HepG2 (cell line): Measurements from ENCODE around the gene CACNG4. TPM values are rescaled to one million over a fixed set of nuclear protein-coding genes. Genes with fewer than 3 reads are reported as not detected.

ENCODE experiments used
- ATAC-seq: fragments of 200-7000 bp; cut with Tn5 transposase; 3 replicates; pipeline ENCODE4 v1.9.1; 2020; ENCODE audit warnings: mild to moderate bottlenecking, moderate library complexity
- BruUV-seq: library from RNA; stranded (reverse); fragments of 400-500 nt; replicated peaks from 2 replicates; lab custom pipeline; 2021; lab: Mats Ljungman, UMichigan
- CTCF ChIA-PET: fragments of 300-600 bp; formaldehyde crosslinking; extraction: SDS; loops from one replicate; lab custom pipeline; 2021; ENCODE audit warnings: low total read pairs, inconsistent platforms, low intra/inter-chr PET ratio; lab: Yijun Ruan, JAX
- POLR2A ChIA-PET: fragments of 350-600 bp; sonication (Branson Sonifier 250); formaldehyde crosslinking; loops from one replicate; lab custom pipeline; 2020; ENCODE audit warnings: antibody characterized with exemption, inconsistent platforms; lab: Yijun Ruan, JAX
- DNase-seq: peaks from one replicate; pipeline ENCODE4 v3.0.0-alpha.2; 2015; ENCODE audit warnings: low spot score
- FAIRE-seq: peaks from 3 replicates; lab custom pipeline; 2011; peaks lifted over from hg19 to GRCh38; lab: Jason Lieb, UNC
- H2AFZ ChIP-seq: one replicate; pipeline ENCODE4 v1.6.1; 2011; ENCODE audit warnings: low read length, inconsistent platforms
- H3K27ac ChIP-seq: fragments of 300-600 bp; 3 replicates; pipeline ENCODE4 v1.8.0; 2011; ENCODE audit warnings: mixed run types, mild to moderate bottlenecking, mixed read lengths, low read length, inconsistent platforms; ENCODE audit not compliant: insufficient read depth; ENCODE audit errors: extremely low read length
- H3K27me3 ChIP-seq, 2 experiments: fragments of 200-600 bp in 1 of 2; 2 replicates in 1 of 2; 3 replicates in 1 of 2; pipeline versions ENCODE4 v1.6.0 to v1.8.0; 2011; ENCODE audit warnings: low read length in 2 of 2, mild to moderate bottlenecking in 2 of 2, moderate library complexity in 2 of 2, inconsistent platforms in 1 of 2; ENCODE audit not compliant: insufficient read depth in 2 of 2, control insufficient read depth in 1 of 2
- H3K36me3 ChIP-seq, 2 experiments: fragments of 200-600 bp in 1 of 2; replicated peaks in 1 of 2; 2 replicates in 1 of 2; 3 replicates in 1 of 2; pipeline versions ENCODE4 v1.5.1 to v1.8.0; 2011; ENCODE audit warnings: low read length in 2 of 2, inconsistent platforms in 1 of 2; ENCODE audit not compliant: insufficient read depth in 2 of 2, control insufficient read depth in 1 of 2
- H3K4me1 ChIP-seq: 2 replicates; pipeline ENCODE4 v1.5.1; 2012; ENCODE audit warnings: low read length, inconsistent platforms; ENCODE audit not compliant: insufficient read depth
- H3K4me2 ChIP-seq: 2 replicates; pipeline ENCODE4 v1.6.0; 2011; ENCODE audit warnings: low read depth, low read length, inconsistent platforms
- H3K4me3 ChIP-seq, 3 experiments: fragments of 200-600 bp in 1 of 3; sonication (generic), shearing (Covaris generic) in 1 of 3; replicated peaks in 1 of 3; 2 replicates each; pipeline ENCODE4 v1.5.1; 2011 to 2016; ENCODE audit warnings: low read length in 3 of 3, inconsistent platforms in 2 of 3, low read depth in 2 of 3, mild to moderate bottlenecking in 2 of 3, control low read depth in 1 of 3, mixed read lengths in 1 of 3; ENCODE audit not compliant: insufficient read depth in 1 of 3
- H3K79me2 ChIP-seq: one replicate; pipeline ENCODE4 v1.6.1; 2011; ENCODE audit warnings: low read length, inconsistent platforms; ENCODE audit not compliant: insufficient read depth
- H3K9ac ChIP-seq: 2 replicates; pipeline ENCODE4 v1.6.0; 2011; ENCODE audit warnings: mild to moderate bottlenecking, low read depth, low read length, inconsistent platforms; ENCODE audit not compliant: insufficient read depth
- H3K9me3 ChIP-seq: 2 replicates; pipeline ENCODE4 v1.5.1; 2012; ENCODE audit warnings: mild to moderate bottlenecking, low read length
- H4K20me1 ChIP-seq: 2 replicates; pipeline ENCODE4 v1.6.0; 2011; ENCODE audit warnings: inconsistent platforms, mild to moderate bottlenecking, low read length, moderate library complexity; ENCODE audit not compliant: insufficient read depth
- HDAC2 ChIP-seq: sonication (generic); formaldehyde crosslinking; IDR thresholded peaks from 2 replicates; pipeline ENCODE4 v1.4.0; 2020; ENCODE audit warnings: missing genetic modification reagents
- MTF2 ChIP-seq: sonication (generic); formaldehyde crosslinking; IDR thresholded peaks from 2 replicates; pipeline ENCODE4 v1.5.0; 2020; ENCODE audit warnings: missing genetic modification reagents, borderline replicate concordance
- SIX1 ChIP-seq: sonication (generic); formaldehyde crosslinking; IDR thresholded peaks from 2 replicates; pipeline ENCODE4 v1.4.0; 2020; ENCODE audit warnings: missing genetic modification reagents, borderline replicate concordance
- TCF12 ChIP-seq, 2 experiments: fragments of 450-650 bp in 1 of 2; sonication (generic) in 1 of 2; formaldehyde crosslinking in 1 of 2; IDR thresholded peaks; 2 replicates each; pipeline versions ENCODE4 v1.6.1 to v1.8.0; 2017 to 2022; ENCODE audit warnings: antibody characterized with exemption in 1 of 2, mild to moderate bottlenecking in 1 of 2, missing genetic modification reagents in 1 of 2, moderate library complexity in 1 of 2
- ZBTB34 ChIP-seq: sonication (generic); formaldehyde crosslinking; IDR thresholded peaks from 2 replicates; pipeline ENCODE4 v1.8.0; 2022; ENCODE audit warnings: mild to moderate bottlenecking, missing genetic modification reagents
- ZKSCAN1 ChIP-seq: fragments of 150-350 bp; IDR thresholded peaks from 2 replicates; pipeline ENCODE4 v1.6.1; 2014; ENCODE audit warnings: low read length
- ZNF292 ChIP-seq: sonication (generic); formaldehyde crosslinking; IDR thresholded peaks from 2 replicates; pipeline ENCODE4 v1.8.1; 2022; ENCODE audit warnings: mild to moderate bottlenecking, low read depth, missing genetic modification reagents, borderline replicate concordance
- ZNF563 ChIP-seq: sonication (generic); formaldehyde crosslinking; IDR thresholded peaks from 2 replicates; pipeline ENCODE4 v1.8.0; 2022; ENCODE audit warnings: mild to moderate bottlenecking, moderate library complexity, missing genetic modification reagents
- WGBS: methylation state at CpG from one replicate; pipeline ENCODE4 v1.1.6; 2017; ENCODE audit warnings: low lambda C conversion rate; 5-methylcytosine and 5-hydroxymethylcytosine counted together
- in situ Hi-C: cut with HindIII; loops from 2 replicates; pipeline ENCODE4 v1.10.0; 2017; ENCODE audit warnings: low pct_unique_long_range_greater_than_20kb; ENCODE audit not compliant: extremely low pct_ligation_motif_present
- intact Hi-C: fragments of 100-400 bp; cut with micrococcal nuclease; formaldehyde crosslinking; loops from one replicate; pipeline ENCODE4 v1.10.0; 2022; ENCODE audit not compliant: unreplicated experiment
- polyA plus RNA-seq, 8 experiments: library from polyadenylated mRNA; depleted of rRNA in 3 of 8; stranded (reverse) in 7 of 8; unstranded in 1 of 8; fragments of >200 nt; fragmentation: Illumina TruSeq in 4 of 8; extraction: Trizol in 4 of 8; gene quantifications; 2 replicates each; pipeline versions ENCODE4 v1.2.1 to v1.2.3, GENCODE V29; 2011 to 2016; ENCODE audit warnings: low read depth in 4 of 8, missing spikeins in 1 of 8, mixed read lengths in 1 of 8; ENCODE audit not compliant: insufficient read depth in 1 of 8
- total RNA-seq, 5 experiments: library from RNA; depleted of rRNA; stranded (reverse); fragments of >200 nt; fragmentation: Illumina TruSeq; extraction: Trizol; gene quantifications; 2 replicates each; pipeline ENCODE4 v1.2.3, GENCODE V29; 2016; ENCODE audit warnings: low read depth in 1 of 5

The CACNG4 gene
- total and polyA plus RNA-seq, 2 of the 13 experiments (the other 11 are each of a cell fraction or from before 2014, with no cell fraction given) = 0.09 TPM

GRCh38 chr17:66945147-66945835 is 19.2 kb upstream of the CACNG4 start:
- Histone ChIP-seq H4K20me1 (no peaks in the 10 kb centered on the region), H3K4me3 (no peak overlapping the region), H3K4me2 (no peak overlapping the region), H3K9me3 (no peaks in the 10 kb centered on the region), H3K36me3 (no peaks in the 10 kb centered on the region), H3K9ac (no peak overlapping the region), H3K27ac (no peak overlapping the region), H3K4me1 (peaks cover 26% of the 10 kb centered on the region), H3K27me3 (peaks cover 4 to 65% of the 10 kb centered on the region in 2 experiments; a peak in 4 of 5 replicates), H2AFZ (no peak overlapping the region), H3K79me2 (no peaks in the 10 kb centered on the region)
- DNase-seq (no peak), FAIRE-seq (no peak), ATAC-seq (no peak)
- in situ Hi-C loops = no loop called here
- TF ChIP-seq ZNF563 = no peak
- no peak for TF ChIP-seq SIX1 (CRISPR knock-in tag)
- TF ChIP-seq ZNF292 (CRISPR knock-in tag) = no peak
- no peak for TF ChIP-seq HDAC2 (CRISPR knock-in tag)
- TF ChIP-seq TCF12 (IDR thresholded peaks at IDR 0.05) = no peak
- no peak for TF ChIP-seq TCF12 (CRISPR knock-in tag; IDR thresholded peaks at IDR 0.05)
- no peak for TF ChIP-seq MTF2 (CRISPR knock-in tag)
- no peak for TF ChIP-seq ZBTB34 (CRISPR knock-in tag)
- TF ChIP-seq ZKSCAN1 = no peak
- ChIA-PET CTCF (no interaction called here), POLR2A (interaction anchor here (1.0 kb wide), 1 partner anchor 314 kb away, joined by 4 read pairs; no protein-coding TSS in a partner anchor)
- 71% methylated on average over 18 of the region's 18 CpGs for WGBS
- no TSS peak for BruUV-seq
- intact Hi-C loops = no loop called here
